DMS114 treated with DMSO at 0.1 percent for 48 hours (cell line): Measurements from ENCODE around the gene GRM5.
"Not testable (repeated sequence)": the region's sequence is repeated elsewhere in the genome, so short reads cannot be mapped to it uniquely, and the experiment has no call there.

Experiments used
- DNase-seq: peaks from one replicate; lab custom pipeline; 2025; ENCODE audit not compliant: unreplicated experiment; lab: John Stamatoyannopoulos, UW

The GRM5 gene

GRCh38 chr11:88552379-88553062 is 513.3 kb downstream of the GRM5 start:
- no peak for DNase-seq

- DNase-seq, result no peak
Observed at GRCh38 chr11:88544656-88545280, 521.0 kb downstream of the GRM5 start.

- DNase-seq, result peak; percentile 57
Observed at GRCh38 chr11:88543902-88544655, 521.7 kb downstream of the GRM5 start.

GRCh38 chr11:88541006-88541405 is 524.8 kb downstream of the GRM5 start:
- no peak for DNase-seq

GRCh38 chr11:88538098-88538497 is 527.7 kb downstream of the GRM5 start:
- DNase-seq, result no peak

GRCh38 chr11:88537613-88538012 is 528.2 kb downstream of the GRM5 start:
- DNase-seq, result no peak

GRCh38 chr11:88536616-88537265 is 529.0 kb downstream of the GRM5 start:
- no peak for DNase-seq

GRCh38 chr11:88535916-88536547 is 529.8 kb downstream of the GRM5 start:
- no peak for DNase-seq

GRCh38 chr11:88535266-88535665 is 530.5 kb downstream of the GRM5 start:
- DNase-seq, result no peak

- DNase-seq, result not testable (repeated sequence)
Observed at GRCh38 chr11:88534706-88535105, 531.1 kb downstream of the GRM5 start.

- no peak for DNase-seq
Observed at GRCh38 chr11:88534185-88534584, 531.6 kb downstream of the GRM5 start.

GRCh38 chr11:88533001-88533400 is 532.8 kb downstream of the GRM5 start:
- DNase-seq, result no peak

GRCh38 chr11:88531831-88532230 is 534.0 kb downstream of the GRM5 start:
- DNase-seq, result no peak

- no peak for DNase-seq
Observed at GRCh38 chr11:88529426-88529825, 536.4 kb downstream of the GRM5 start.

- no peak for DNase-seq
Observed at GRCh38 chr11:88523386-88524071, 542.3 kb downstream of the GRM5 start.

GRCh38 chr11:88522624-88523385 is 543.0 kb downstream of the GRM5 start:
- no peak for DNase-seq

GRCh38 chr11:88521799-88522201 is 544.0 kb downstream of the GRM5 start:
- no peak for DNase-seq

- no peak for DNase-seq
Observed at GRCh38 chr11:88521399-88521798, 544.4 kb downstream of the GRM5 start.

GRCh38 chr11:88520391-88520790 is 545.4 kb downstream of the GRM5 start:
- DNase-seq, result no peak

GRCh38 chr11:88515002-88515401 is 550.8 kb downstream of the GRM5 start:
- no peak for DNase-seq
